HG02970 (cell line): ENCODE measurements around the gene TMEM52.

ENCODE experiments used
- ATAC-seq: cut with Tn5 transposase; IDR thresholded peaks from one replicate; pipeline ENCODE4 v1.9.1; 2021; ENCODE audit warnings: mild to moderate bottlenecking, moderate library complexity, moderate number of reproducible peaks; ENCODE audit not compliant: unreplicated experiment, low FRiP score

Gene TMEM52

DNA sequence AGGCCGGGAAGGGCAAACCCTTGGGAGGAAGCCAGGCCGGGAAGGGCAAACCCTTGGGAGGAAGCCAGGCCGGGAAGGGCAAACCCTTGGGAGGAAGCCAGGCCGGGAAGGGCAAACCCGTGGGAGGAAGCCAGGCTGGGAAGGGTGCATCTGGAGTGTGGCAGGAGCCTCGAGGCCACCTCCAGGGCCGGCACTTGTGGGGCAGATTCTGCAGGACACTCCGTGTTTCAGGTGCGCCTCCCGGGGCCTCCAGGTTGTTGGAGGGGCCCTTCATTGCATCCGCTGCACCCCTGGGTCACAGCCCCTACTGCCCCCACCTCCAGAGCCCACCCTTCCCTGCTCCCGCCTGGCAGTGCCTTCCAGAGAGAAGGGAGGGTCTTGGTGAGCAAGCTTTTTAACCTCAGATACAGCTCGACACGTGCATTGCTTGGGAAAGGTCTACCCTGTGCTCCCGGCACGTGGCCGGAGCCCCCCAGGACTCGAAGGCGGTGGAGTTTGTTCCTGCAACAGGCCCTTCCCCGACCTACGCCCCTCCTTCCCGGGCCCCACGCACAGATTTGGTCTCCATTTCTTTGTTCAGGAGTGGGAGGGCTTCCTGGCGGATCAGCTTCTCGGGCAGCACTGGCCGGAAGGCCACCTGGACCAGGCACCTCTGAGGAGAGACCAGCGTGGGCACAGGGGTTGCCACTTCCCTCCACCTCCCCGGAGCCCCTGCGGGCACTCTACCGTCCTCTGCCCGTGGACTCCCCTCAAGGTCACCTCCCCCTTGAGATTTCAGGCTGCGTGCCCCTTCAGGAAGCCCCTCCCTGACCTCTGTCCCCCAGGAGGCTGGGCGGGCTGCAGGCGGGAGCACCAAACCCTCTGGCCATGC, 9.4 kb upstream of the TMEM52 start:
- no peak for ATAC-seq

DNA sequence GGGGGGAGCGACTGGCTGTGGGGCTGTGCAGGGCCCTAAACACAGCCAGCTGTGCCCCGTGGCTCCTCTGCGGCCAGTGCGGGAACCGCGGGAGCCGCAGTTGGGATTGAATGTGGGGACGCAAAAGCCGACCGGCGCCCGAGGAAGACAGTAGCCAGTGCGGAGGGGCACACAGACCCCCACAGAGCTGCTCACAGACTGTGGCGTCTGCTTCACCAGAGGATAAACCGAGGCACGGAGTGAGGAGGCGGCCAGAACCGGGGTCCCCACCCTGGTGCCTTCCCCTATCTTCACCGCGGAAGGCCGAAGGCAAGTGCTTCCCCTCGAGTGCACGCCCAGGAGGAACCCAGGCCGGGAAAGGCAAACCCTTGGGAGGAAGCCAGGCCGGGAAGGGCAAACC, 8.7 kb upstream of the TMEM52 start:
- no peak for ATAC-seq

DNA sequence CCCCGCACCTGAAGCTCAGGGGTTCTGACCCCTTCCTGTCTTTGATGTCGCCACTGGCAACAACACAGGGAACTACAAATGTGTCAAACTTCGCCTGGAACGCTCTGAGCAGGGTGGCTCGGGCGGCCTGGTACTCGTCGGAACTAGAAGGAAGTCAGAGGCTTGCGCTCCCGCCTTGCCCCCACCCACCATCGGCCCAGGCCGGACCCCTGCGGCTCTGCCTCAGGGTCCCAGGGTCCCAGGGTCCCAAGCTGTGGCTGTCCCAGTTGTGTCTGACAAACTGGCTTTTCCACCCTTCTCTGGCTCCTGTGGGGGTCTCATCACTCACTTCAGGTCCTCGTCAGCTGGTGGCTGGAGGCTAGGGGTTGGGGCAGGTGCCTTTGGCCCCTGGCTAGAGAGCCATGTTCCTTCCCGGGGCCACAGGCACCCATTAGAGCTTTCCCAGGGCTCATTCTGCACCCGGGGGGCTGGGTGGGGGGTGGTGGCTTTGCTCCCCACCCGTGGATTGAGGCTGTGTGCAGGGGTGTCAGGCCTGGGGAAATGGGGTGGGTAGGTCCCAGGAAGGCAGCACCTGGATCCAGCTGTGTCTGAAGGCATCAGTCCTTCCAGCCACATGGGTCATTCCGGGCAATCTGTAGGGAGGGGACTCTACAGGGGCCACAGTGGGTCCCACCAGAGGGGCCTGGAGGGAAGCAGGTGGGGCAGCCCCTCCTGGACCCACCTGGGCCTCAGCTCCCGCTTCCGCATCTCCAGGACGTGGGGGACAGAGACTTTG, 8.0 kb upstream of the TMEM52 start:
- no peak for ATAC-seq

DNA sequence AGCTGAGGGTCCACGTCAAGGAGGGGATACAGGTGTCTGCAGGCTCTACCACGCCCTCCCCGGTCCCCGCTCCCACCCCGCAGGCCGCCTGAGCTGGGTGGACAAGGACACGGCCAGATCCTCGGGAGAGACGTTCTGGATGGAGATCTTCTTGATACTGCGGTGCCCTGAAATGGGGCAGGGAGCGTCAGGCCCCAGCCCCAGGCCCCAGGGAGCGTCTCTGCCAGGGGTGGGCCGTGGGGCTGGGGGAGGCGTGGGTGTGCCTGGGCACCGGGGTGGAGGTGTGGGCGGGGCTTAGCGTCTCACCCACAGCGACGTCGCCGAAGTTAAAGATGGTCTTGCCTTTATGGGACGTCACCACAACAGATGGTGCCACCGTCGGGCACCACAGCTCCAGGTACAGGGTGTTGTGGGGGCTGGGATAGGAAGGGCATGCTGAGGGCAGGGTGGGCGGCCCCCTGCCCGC, 7.3 kb upstream of the TMEM52 start:
- no peak for ATAC-seq

DNA sequence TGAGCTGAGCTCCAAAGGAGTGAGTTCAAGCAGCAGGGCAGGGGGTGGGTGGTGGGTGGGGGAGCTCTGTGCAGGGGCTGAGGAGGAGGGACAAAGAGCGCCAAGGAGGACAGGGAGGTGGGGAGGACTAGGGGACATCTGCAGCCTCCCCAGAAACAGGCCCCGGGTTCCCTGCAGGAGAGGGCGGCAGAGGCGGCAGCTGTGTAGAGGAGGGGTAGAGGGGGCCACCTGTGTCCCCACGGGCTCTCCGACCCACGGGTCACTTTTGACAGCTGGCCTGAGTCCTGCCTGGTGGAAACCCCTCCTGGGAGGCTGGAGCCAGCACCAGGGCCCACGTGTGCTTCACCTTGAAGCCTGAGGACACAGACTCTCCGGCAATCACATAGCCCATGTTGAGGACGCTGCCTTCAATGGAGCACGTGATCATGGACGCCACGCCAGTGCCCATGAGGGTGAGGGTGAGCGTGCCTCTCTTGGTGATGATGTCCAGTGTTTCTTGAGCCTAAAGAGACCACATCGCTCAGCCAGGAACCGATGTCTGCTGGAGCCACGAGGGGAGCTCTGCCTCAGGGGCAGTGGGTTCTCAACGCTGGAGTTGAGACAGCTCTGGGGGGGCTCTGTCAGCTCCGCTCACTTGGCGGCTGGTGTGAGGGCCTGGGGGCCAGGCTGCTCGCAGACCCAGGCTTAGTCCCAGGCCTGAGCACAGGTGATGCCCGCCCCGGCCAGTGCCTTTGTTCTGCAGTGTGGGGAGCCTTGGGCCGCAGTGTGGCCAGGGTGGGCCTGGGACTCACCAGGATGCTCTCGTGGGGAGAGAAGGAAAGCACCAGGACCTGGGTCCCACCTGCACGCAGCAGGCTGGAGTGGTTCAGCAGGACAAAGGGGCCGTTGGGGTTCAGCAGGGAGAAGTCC, 6.6 kb upstream of the TMEM52 start:
- ATAC-seq: no peak

DNA sequence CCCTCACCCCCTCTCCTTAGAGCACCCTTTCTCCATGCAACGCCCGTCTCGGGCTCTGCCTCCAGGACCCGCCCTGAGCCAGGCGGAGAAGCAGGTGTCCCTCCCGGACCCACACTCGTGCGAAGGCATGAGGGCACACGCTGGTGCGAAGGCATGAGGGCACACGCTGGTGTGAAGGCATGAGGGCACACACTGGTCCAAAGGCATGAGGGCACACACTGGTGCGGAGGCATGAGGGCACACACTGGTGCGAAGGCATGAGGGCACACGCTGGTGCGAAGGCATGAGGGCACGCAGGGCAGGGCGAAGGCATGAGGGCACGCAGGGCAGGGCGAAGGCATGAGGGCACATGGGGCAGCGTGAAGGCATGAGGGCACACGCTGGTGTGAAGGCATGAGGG, 5.8 kb upstream of the TMEM52 start:
- ATAC-seq: no peak

DNA sequence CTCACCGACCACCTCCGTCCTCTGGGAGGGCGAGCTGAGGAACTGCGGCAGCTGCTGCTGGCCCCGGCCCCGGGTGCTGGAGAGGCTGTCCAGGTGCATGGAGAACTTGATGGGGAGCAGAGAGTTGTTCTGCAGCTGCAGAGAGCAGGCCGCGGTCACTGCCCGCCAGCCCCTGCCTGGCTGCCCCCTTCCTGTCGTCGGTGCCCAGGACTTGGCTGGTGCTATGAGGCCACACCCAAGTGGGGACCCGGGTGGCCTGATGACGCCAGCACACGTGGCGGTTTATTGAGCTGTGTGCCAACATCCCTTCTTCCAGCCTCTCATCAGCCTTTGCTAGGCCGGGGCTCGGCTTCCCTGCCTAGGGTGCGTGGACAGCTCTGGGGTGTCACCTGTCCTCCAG, 5.3 kb upstream of the TMEM52 start:
- ATAC-seq: no peak

DNA sequence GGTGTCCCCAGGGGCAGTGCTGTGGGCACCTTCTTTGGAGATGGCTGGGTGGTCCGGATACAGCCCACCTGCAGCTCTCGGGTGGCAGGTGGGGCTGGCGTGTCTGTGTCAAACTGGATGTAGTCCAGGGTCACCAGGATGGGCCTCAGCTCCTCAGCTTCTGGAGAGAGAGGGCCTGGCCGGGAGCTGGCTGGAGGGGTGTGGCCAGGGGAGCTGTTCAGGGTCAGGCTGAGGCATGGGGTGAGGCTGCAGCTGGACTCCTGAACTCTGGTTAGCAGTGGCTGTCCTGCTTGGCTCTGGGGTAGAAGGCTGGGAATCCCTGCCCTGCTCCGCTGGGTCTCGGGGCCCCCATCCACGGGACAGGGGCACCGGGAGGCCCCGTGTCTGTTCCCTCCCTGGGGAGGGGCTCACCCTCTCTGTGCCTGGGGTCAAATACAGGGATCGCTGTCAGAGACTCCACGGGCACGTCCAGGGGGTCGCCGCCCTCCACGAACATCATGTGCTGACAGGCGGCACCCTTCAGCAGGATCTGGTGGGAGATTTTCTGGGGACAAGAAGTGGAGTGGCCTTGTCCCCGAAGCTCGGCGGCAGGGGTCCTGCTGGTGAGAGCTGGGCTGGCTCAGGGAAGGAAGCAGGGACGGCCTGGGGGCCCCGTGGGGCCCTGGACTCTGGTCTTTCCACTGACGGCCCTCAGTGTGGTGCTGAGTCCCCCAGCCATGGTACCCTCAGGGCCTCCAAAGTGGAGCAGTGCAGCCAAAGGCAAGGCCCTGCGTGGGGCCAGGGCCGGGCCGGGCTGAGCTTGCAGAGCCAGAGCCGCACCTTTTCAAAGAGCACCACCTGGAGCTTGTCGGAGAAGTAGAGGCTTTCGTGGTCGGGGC, 4.1 kb upstream of the TMEM52 start:
- no peak for ATAC-seq

DNA sequence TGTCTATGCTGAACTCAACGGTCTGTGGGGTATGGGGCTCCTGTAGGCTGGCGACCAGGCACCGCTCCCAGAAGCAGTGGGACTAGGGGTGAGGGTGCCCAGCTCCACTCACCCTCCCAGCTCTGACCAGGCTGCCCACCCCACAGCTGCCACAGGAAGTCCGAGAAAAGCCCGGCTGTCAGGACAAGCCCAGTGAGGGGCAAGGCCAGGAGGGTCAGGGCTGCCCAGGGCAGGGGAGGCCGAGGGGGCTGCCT, 3.5 kb upstream of the TMEM52 start:
- no peak for ATAC-seq

DNA sequence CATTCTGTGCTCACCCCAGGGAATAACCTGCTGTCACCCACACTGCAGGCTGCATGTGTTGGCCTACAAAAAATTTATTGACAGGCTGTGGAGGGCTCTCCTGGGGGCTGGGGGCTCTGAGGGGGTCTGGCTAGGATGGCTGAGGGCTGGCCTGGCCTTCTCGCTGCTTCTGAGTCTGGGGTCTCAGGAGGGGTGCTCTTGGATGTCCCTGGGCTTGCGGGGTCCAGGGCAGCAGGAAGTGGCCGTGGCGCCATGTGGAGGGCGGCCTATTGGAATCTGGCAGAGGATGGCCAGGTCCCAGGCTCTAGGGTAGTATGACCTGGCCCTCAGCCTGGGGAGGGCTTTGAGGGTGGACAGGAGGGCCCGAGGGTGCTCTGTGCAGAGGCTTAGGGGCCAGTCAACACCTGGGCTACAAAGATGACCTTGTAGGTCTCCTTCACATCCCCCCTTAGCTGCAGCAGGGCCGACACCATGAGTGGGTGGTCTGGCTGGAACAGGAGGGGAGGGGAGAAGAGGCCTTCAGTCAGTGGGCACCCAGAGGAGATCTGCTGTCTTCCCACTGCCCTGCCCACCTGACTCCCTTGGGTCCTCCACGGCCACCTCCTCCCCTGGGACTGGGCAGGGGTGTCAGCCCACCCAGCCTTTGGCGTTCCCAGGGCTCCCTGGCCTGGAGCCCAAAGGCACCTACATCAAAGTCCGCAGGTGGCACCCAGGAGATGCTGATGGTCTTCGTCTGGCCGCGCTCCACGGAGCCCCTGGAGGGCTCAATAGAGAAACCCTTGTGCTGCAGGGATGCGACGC, 3.0 kb upstream of the TMEM52 start:
- no peak for ATAC-seq

DNA sequence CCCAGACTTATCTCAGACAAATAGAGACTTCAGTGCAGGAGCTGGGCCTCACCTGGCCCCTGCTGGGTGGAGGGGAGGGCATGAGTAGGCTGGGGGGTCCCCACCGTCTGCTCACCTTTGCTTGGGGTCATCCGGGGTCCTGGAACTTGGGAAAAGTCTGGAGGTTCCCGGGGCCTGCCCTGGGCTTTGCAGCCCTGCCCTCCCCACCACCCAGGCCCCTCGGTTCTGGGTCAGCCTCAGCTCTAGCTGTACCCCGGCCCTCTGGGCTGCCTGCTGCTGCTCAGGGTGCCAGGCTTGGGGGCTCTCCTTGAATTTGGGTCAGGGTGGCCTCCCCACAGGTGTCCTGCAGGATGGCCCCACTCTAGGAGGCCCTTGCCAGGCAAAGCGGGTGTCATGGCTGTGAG, 2.4 kb upstream of the TMEM52 start:
- no peak for ATAC-seq

DNA sequence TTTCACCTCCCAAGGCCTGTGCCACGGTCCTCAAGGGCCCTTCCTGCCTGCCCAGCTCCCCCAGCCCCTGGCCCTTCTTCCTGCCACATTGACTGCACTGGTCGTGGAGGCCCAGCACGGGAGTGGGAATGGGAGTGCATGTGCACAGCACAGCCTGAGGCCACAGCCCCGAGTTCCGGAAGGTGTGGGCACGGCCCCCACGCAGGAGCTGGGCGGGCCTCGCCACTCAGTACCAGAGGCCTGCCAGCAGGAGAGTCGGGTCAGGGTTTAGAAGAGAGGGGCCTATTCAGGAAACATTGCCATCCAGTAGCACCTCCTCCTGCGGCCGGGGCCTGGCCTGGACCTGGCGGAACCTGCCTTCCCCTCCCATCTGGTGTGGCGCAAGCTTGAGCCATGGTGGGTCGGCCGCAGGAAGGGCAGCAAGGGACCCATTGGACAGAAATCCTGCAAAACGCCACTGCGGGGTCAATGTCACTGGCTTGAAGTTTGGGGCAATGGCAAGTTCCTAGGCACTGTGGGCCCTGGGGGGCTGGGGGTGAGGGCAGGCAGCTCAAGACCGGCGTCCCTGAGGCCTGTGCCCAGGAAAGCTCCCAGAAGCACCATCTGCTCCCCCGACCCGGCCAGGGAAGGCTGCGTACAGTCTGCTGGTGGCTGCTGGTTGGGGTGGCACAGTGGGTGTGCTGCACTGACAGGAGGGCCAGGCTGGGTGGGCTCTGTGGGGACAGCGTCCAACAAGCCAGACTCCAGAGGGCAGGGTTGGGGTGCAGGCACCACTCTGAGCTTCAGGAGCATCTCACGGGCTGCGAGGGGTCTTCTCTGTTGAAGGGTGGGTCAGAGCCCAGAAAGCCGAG, 1.8 kb upstream of the TMEM52 start:
- ATAC-seq: no peak

DNA sequence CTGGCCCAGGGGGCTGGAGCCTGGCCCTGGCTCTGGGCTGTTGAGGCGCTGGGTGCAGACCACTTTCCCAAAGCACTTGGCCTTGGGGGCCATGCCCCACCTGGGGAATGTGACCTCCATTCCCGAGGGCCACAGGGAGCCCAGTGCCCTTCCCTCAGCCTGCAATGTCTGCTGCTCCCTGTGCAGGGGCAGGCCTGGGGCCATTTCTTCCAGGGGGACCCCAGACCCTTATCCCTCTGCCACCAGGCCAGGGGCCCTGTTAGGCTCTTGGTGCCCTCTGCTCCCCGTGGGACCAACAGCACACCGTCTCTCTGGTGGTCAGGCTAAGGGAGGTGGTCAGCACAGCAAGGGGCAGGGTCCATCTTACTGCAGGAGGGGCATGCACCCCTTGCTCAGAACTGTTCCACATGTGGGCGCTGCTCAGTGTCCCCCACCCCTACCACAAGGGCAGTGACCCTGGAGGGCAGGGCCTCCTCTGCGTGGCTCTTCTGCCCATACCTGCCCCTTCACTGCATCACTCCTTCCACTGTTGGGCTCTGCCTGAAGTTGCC, 1.1 kb upstream of the TMEM52 start:
- no peak for ATAC-seq

DNA sequence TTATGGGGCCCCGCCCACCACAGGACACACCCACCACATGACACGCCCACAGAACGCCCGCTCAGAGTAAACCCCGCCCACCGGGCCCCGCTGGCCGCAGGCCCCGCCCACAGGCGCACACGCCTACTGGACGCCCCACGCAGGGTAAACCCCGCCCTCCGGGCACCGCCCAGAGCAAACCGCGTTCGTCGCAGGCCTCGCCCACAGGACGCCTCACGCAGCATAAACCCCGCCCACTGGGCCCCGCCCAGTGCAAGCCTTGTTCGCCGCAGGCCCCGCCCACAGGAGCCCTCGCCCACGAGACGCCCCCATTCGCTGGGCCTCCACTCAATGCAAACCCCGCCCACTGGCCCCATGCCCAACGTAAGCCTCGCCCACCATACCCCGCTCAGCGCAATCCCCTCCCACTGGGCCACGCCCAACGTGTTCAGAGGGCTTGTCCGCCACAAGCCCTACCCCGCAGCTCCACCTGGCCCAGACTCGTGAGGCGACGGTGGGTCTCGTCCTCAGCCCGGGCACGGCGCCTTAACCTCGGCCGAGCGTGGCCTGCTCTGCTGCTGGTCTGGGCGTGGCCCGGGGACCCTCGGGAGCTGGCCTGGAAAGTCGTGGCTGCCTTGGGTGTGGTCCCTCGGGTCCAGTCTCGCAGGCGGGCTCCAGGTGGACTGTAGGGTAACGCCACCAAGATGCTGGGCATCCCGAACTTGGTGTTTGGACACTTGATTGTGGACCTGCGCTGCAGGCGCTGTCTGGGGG, 401 bp upstream of the TMEM52 start:
- ATAC-seq: peak; percentile 88

DNA sequence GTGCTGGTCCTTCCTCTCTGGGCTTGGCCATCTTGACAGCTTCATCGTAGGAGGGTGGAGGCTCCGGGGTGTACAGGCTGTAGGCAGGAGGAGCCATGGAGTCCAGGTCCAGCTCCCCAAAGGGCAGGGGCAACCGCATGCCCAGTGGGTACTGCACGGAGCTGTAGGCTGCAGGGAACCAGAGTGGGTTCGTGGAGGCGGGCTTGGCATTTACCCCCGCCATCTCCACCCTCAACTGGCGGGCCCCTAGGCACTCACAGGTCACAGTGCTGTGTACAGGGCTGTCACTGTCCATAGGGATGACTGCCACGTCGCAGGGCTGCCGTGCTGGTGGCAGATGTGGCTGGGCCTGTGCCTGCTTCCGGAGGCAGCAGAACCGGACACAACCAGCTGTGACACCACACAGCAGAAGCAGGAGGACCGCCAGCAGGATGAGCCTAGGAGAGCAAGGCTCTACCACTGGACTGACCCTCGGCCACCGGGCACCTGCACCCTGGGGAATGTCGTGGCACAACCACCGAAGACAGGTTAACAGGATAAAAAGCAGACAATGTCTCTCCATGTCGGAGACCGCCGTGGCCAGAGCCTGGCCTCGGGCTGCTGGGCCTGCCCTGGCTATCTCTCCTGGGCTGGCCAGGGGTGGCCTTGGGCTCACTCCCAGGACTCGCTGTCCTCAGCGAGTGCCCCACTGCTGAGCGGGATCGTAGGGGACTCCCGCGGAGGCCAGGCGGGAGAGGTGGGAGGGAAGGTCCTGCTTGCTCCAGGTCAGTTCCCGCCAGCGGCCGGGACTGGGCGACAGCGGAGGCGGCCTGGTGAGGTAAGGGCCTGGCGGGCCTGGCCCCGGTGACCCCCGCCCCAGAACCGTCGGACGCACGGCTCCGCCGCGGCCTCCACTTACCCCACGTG, 831 bp downstream of the TMEM52 start:
- ATAC-seq: no peak

DNA sequence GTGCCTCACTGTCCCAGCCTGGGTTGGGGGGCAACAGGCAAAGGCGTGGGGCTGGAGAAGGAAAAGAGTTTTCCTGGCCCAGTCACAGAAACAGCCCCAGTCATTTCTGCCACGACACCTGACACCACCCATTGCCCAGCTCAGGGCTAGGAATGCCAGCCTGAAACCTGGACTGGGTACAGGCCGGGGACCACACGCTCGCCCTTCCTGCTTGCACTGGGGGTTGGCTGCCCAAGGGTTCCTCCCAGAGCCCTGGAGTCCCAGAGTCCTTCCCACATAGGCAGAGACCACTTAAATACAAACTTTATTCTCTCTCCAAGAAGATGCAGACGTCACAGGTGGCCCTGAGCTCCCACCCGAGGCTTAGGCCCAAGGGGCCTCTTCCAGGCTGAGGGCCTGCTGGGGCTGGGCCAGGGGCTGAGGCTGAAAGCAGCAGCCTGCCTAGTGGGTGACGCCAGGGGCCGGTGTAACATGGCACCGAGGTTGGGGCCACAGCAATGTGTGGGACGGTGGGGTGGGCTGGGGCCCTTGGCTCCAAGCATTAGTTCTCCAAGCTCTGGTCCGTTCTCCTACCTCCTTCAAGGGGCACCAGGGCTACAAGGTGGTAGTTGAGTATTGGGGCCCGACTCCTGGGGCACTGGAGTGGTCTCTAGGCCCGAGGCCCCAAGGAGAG, 1.6 kb downstream of the TMEM52 start:
- ATAC-seq: no peak
